ENCODE measurements around the gene GATC.

DNA sequence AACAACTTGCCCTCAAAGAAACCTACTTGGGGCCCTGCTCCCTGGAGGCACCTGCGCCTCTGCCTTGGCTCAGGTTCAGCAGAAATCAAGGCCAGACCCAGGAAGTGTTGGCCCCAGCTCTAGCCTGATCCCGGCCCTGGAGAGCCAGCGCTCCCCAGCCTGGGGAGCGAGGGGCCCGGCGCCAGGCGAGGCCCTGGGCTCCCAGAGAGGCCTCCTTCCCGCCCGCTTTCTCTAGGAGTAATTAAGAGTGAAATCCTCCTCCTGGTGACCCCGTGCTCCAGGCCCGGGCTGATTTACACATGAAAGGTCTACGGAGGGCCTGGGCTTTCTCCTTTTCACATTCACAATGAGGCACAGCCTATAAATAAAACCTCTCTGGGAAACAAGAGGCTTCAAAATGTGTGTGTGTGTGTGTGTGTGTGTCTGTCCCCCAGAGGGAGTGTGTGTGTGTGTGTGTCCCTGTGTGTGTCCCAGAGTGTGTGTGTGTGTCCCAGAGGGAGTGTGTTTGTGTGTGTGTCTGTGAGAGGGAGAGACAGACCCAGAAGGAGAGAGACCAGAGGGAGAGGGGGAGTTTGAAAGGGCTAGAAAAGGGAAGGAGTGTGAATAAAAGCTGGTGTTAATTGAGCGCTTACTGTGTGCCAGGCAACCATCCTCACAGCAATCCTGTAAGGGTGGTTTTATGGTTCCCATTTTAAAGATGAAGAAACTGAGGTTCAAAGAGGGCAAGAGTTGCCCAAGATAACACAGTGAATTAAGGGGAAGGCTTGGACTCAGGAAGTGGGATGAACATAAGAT is 32.1 kb upstream of the GATC start:
- TF ChIP-seq FOXM1 (IDR thresholded peaks at IDR 0.05; ENCODE audit: borderline replicate concordance) (no peak), ZNF384 (IDR thresholded peaks at IDR 0.05) (no peak), FOXA1 (IDR thresholded peaks at IDR 0.05) (no peak), NFRKB (IDR thresholded peaks at IDR 0.05) (no peak), BHLHE40 (IDR thresholded peaks at IDR 0.05; ENCODE audit: borderline replicate concordance) (no peak), SUZ12 (IDR thresholded peaks at IDR 0.05) (no peak), ARNT (IDR thresholded peaks at IDR 0.05) (no peak), L3MBTL2 (conservative IDR thresholded peaks at IDR 0.05) (peak; percentile 56; the same call in 1 of the 2 replicates), CTBP1 (IDR thresholded peaks at IDR 0.05; ENCODE audit: borderline replicate concordance) (no peak), SP1 (IDR thresholded peaks at IDR 0.05) (no peak), FOXK2 (IDR thresholded peaks at IDR 0.05) (no peak), ELF4 (IDR thresholded peaks at IDR 0.05) (no peak), LEF1 (IDR thresholded peaks at IDR 0.05; ENCODE audit: borderline replicate concordance) (no peak)
- TF ChIP-seq, protein P1, sequence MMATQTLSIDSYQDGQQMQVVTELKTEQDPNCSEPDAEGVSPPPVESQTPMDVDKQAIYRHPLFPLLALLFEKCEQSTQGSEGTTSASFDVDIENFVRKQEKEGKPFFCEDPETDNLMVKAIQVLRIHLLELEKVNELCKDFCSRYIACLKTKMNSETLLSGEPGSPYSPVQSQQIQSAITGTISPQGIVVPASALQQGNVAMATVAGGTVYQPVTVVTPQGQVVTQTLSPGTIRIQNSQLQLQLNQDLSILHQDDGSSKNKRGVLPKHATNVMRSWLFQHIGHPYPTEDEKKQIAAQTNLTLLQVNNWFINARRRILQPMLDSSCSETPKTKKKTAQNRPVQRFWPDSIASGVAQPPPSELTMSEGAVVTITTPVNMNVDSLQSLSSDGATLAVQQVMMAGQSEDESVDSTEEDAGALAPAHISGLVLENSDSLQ (IDR thresholded peaks at IDR 0.05): no peak
